OCI-LY7 (cell line): ENCODE measurements around the gene LTBR. TPM values are rescaled to one million over a fixed set of nuclear protein-coding genes. Genes with fewer than 3 reads are reported as not detected.
"Not testable (repeated sequence)": the region's sequence is repeated elsewhere in the genome, so short reads cannot be mapped to it uniquely, and the experiment has no call there.

Experiments used
- BruUV-seq: library from RNA; stranded (reverse); fragments of 400-500 nt; replicated peaks from 2 replicates; lab custom pipeline; 2021; lab: Mats Ljungman, UMichigan
- CTCF ChIA-PET: fragments of 300-600 bp; sonication (Branson Sonifier 250); formaldehyde crosslinking; loops from one replicate; lab custom pipeline; 2022; ENCODE audit warnings: antibody characterized with exemption; ENCODE audit not compliant: unreplicated experiment; lab: Charles Lee
- POLR2A ChIA-PET: fragments of 300-600 bp; sonication (Branson Sonifier 250); formaldehyde crosslinking; loops from one replicate; lab custom pipeline; 2022; ENCODE audit warnings: antibody characterized with exemption; lab: Charles Lee
- DNase-seq: peaks from one replicate; pipeline ENCODE4 v3.0.0-alpha.2; 2015; ENCODE audit warnings: low spot score
- H2AFZ ChIP-seq: fragments of 200-600 bp; sonication (generic), shearing (Covaris generic); 2 replicates; pipeline ENCODE4 v1.6.1; 2014; ENCODE audit warnings: mild to moderate bottlenecking, antibody characterized with exemption, low read length, moderate library complexity
- H3K27ac ChIP-seq: fragments of 200-600 bp; sonication (generic); 2 replicates; pipeline ENCODE4 v1.5.1; 2014; ENCODE audit warnings: mixed run types, low read depth, mild to moderate bottlenecking, moderate library complexity, low read length, inconsistent platforms; ENCODE audit not compliant: poor library complexity, severe bottlenecking
- H3K36me3 ChIP-seq: fragments of 200-600 bp; sonication (generic); 2 replicates; pipeline ENCODE4 v1.6.1; 2014; ENCODE audit warnings: mild to moderate bottlenecking, antibody characterized with exemption, low read length, moderate library complexity, mixed read lengths; ENCODE audit not compliant: insufficient read depth
- H3K4me1 ChIP-seq: fragments of 200-600 bp; sonication (generic); 2 replicates; pipeline ENCODE4 v1.5.1; 2014; ENCODE audit warnings: mild to moderate bottlenecking, low read length; ENCODE audit not compliant: insufficient read depth, poor library complexity, severe bottlenecking
- H3K4me2 ChIP-seq: fragments of 200-600 bp; sonication (generic); 2 replicates; pipeline ENCODE4 v1.6.1; 2014; ENCODE audit warnings: mild to moderate bottlenecking, low read length
- H3K4me3 ChIP-seq: fragments of 200-600 bp; sonication (generic); 2 replicates; pipeline ENCODE4 v1.5.1; 2014; ENCODE audit warnings: mild to moderate bottlenecking, low read depth, low read length; ENCODE audit not compliant: poor library complexity, severe bottlenecking
- H3K79me2 ChIP-seq: fragments of 200-600 bp; sonication (generic); 2 replicates; pipeline ENCODE4 v1.6.1; 2016; ENCODE audit warnings: low read depth, mild to moderate bottlenecking, low read length, moderate library complexity, mixed read lengths; ENCODE audit not compliant: insufficient read depth
- H3K9me2 ChIP-seq: fragments of 200-600 bp; sonication (generic); 2 replicates; pipeline ENCODE4 v1.6.1; 2016; ENCODE audit warnings: mild to moderate bottlenecking, low read length, mixed read lengths; ENCODE audit not compliant: insufficient read depth
- H3K9me3 ChIP-seq: fragments of 200-600 bp; sonication (generic); 2 replicates; pipeline ENCODE4 v1.6.1; 2014; ENCODE audit warnings: mild to moderate bottlenecking, mixed run types, low read length, mixed read lengths
- H4K20me1 ChIP-seq: fragments of 200-600 bp; sonication (generic); 2 replicates; pipeline ENCODE4 v1.6.1; 2014; ENCODE audit warnings: mild to moderate bottlenecking, antibody characterized with exemption, low read length, moderate library complexity, mixed read lengths; ENCODE audit not compliant: insufficient read depth
- CTCF ChIP-seq: fragments of 200-600 bp; sonication (generic); conservative IDR thresholded peaks from 2 replicates; pipeline ENCODE4 v1.5.1; 2014; ENCODE audit warnings: mild to moderate bottlenecking, antibody characterized with exemption, low read length, moderate library complexity, mixed read lengths
- EZH2phosphoT487 ChIP-seq: fragments of 200-600 bp; sonication (generic); IDR thresholded peaks from 2 replicates; pipeline ENCODE4 v1.6.1; 2018; ENCODE audit warnings: low read depth, borderline replicate concordance, mild to moderate bottlenecking, mixed run types, antibody characterized with exemption, low read length, moderate library complexity, mixed read lengths
- intact Hi-C: fragments of 100-400 bp; cut with micrococcal nuclease; formaldehyde crosslinking; loops from one replicate; pipeline ENCODE4 v1.10.0; 2022; ENCODE audit not compliant: unreplicated experiment
- total RNA-seq, 2 experiments: library from RNA; depleted of rRNA in 1 of 2; stranded (reverse); fragments of >200 nt in 1 of 2; shearing (Covaris generic) in 1 of 2; gene quantifications; 2 replicates each; pipeline ENCODE4 v1.2.3, GENCODE V29; 2014 to 2022

Gene LTBR
- total RNA-seq, 2 experiments from 2014 or later, result not detected

DNA sequence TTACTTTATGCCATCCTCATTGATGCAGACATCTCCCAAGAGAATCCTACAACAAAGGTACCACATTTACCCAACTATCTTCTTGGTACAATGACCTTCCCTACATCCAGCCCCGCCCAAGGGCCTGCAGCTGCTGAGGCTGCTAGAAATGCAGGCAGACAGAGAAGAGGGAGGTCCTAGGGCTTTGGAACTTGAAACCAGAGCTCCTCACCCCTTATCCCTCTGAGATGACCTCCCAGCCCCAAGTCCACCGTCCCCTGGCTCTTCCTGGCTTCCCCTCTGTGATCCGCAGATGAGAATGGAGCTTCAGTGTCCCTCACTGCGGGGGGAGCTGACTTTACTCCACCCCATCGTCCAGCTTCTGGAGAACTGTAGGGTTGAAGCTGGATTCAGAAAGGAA lies 40.4 kb upstream of the LTBR start:
- Histone ChIP-seq H2AFZ (0 out of 2 replicates have a peak overlapping the region, but pooled peaks have one; percentile 31), H3K4me1 (peaks cover 67% of the 10 kb centered on the region), H3K9me2 (no peaks in the 10 kb centered on the region), H3K4me3 (no peak overlapping the region), H3K79me2 (peaks cover 26% of the 10 kb centered on the region; the same call in 1 of the 2 replicates), H3K27ac (no peak overlapping the region), H3K9me3 (no peaks in the 10 kb centered on the region), H3K36me3 (no peaks in the 10 kb centered on the region), H3K4me2 (no peak overlapping the region), H4K20me1 (no peaks in the 10 kb centered on the region)
- intact Hi-C loops, result no loop called here
- TF ChIP-seq EZH2phosphoT487 (no peak), CTCF (no peak)
- POLR2A ChIA-PET, result interaction anchor here (0.5 to 3.3 kb wide), 5 partner anchors 8 to 77 kb away, joined by 6 to 15 read pairs (median 6); no protein-coding TSS in a partner anchor
- no peak for DNase-seq
- CTCF ChIA-PET, result interaction anchor here (0.8 to 1.8 kb wide), 4 partner anchors 9 to 20 kb away, joined by 3 to 5 read pairs (median 3); no protein-coding TSS in a partner anchor
- BruUV-seq, result no TSS peak

DNA sequence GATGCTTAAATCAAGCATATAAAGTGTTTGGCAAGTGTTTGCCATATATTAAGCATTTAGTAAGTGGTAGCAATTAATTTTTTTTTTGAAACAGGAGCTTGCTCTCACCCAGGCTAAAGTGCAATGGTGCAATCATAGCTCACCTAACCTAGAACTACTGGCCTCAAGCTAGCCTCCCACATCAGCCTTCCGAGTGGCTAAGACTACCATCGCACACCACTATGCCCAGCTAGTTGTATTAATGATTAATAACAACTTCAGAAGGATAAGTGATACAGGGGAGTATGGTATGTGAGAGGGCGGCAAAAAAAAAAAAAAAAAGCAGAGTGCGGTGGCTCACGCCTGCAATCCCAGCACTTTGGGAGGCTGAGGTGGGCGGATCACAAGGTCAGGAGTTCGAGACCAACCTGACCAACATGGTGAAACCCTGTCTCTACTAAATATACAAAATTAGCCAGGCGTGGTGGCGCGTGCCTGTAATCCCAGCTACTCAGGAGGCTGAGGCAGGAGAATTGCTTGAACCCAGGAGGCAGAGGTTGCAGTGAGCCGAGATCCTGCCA lies 39.8 kb upstream of the LTBR start:
- H3K4me2 ChIP-seq, H4K20me1 ChIP-seq, H2AFZ ChIP-seq, BruUV-seq, H3K4me3 ChIP-seq, intact Hi-C loops, H3K9me3 ChIP-seq, H3K36me3 ChIP-seq, H3K9me2 ChIP-seq, DNase-seq, H3K27ac ChIP-seq: not testable (repeated sequence)
- peaks cover 61% of the 10 kb centered on the region for H3K4me1 ChIP-seq
- ChIA-PET POLR2A (interaction anchor here (0.5 to 3.3 kb wide), 5 partner anchors 9 to 76 kb away, joined by 6 to 15 read pairs (median 6); no protein-coding TSS in a partner anchor), CTCF (interaction anchor here (0.8 to 3.0 kb wide), 5 partner anchors 8 to 19 kb away, joined by 3 to 18 read pairs (median 3); no protein-coding TSS in a partner anchor)
- H3K79me2 ChIP-seq, result peaks cover 22% of the 10 kb centered on the region; the same call in 1 of the 2 replicates

DNA sequence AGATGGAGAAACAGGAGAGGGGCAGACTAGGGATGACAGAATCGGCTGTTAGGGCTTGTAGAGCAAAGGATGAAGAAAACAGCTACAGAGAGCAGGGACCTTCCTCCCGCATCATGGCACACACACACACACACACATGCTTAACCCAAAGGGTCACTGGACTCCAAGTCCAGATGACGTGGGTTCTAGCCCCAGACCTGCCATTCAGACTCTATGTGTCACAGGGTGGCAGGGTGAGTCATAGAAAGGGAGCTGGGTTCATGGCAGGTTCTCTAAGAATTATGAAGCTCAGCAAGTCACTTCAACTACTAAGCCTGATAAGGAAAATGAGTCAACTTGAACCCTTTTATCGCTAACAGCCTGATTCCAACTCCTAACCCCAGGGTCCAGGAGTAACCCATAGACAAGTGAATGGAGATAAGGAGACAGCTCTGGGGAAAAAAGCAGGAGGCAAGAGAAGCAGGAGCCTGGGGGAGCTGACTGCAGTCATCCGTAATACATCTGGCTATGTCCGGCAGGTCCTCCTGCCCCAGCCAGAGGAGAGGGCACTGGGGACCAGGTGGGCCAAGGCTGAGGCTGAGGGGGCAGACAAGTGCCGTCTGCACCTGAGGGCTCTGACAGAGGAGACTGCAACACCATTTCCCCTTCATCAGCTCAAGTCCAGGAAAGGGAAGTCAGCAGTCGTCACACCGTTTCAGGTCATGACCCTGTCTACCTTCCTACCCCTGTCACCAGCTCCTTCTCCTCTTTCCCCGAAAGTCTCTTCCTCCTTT lies 38.5 kb upstream of the LTBR start:
- Histone ChIP-seq H3K9me2 (no peaks in the 10 kb centered on the region), H3K4me1 (peaks cover 48% of the 10 kb centered on the region), H3K4me2 (peak overlapping the region; percentile 17; the same call in 1 of the 2 replicates), H4K20me1 (no peaks in the 10 kb centered on the region), H3K27ac (no peak overlapping the region), H3K79me2 (peaks cover 14% of the 10 kb centered on the region; the same call in 1 of the 2 replicates), H3K36me3 (no peaks in the 10 kb centered on the region), H3K9me3 (no peaks in the 10 kb centered on the region), H2AFZ (peak overlapping the region; percentile 56; the same call in 1 of the 2 replicates), H3K4me3 (no peak overlapping the region)
- DNase-seq, result peak; percentile 53
- intact Hi-C loops, result no loop called here
- ChIA-PET CTCF (interaction anchor here (0.6 to 3.0 kb wide), 6 partner anchors 11 to 31 kb away, joined by 3 to 18 read pairs (median 3); no protein-coding TSS in a partner anchor), POLR2A (interaction anchor here (0.5 to 3.5 kb wide), 8 partner anchors 10 to 265 kb away, joined by 3 to 19 read pairs (median 5); no protein-coding TSS in a partner anchor)
- no TSS peak for BruUV-seq
- TF ChIP-seq CTCF, result no peak
- no peak for TF ChIP-seq EZH2phosphoT487
